A549 (cell line): Measurements from ENCODE around the gene DPYSL4. TPM values are rescaled to one million over a fixed set of nuclear protein-coding genes. Genes with fewer than 3 reads are reported as not detected.

Experiments
- ATAC-seq, 2 experiments: fragments of 200-7000 bp in 1 of 2; fragments of >200 bp in 1 of 2; cut with Nextera tagmentation in 1 of 2; cut with Tn5 transposase in 1 of 2; 3 replicates each; pipeline versions ENCODE4 v1.8.0 to v1.9.1; 2018 to 2020; ENCODE audit warnings: mild to moderate bottlenecking in 1 of 2, moderate library complexity in 1 of 2
- CTCF ChIA-PET: fragments of 300-600 bp; sonication (Branson Sonifier 250); formaldehyde crosslinking; extraction: SDS; loops from one replicate; lab custom pipeline; 2021; ENCODE audit warnings: antibody characterized with exemption, inconsistent platforms; lab: Yijun Ruan, JAX
- POLR2A ChIA-PET: fragments of 350-600 bp; formaldehyde crosslinking; extraction: SDS; loops from one replicate; lab custom pipeline; 2021; ENCODE audit warnings: antibody characterized with exemption, inconsistent platforms; lab: Yijun Ruan, JAX
- DNase-seq, 2 experiments: peaks; one replicate each; pipeline versions ENCODE4 v3.0.0 to v3.0.0-alpha.2; 2011 to 2016; ENCODE audit warnings: low read depth in 1 of 2, low spot score in 1 of 2
- FAIRE-seq: peaks from 2 replicates; lab custom pipeline; 2011; peaks lifted over from hg19 to GRCh38; lab: Jason Lieb, UNC
- H3K27ac ChIP-seq, 2 experiments: fragments of >200 bp; sonication (Bioruptor Twin); formaldehyde crosslinking; 3 replicates each; pipeline ENCODE4 v1.5.1; 2016 to 2017
- H3K4me1 ChIP-seq: fragments of >200 bp; sonication (Bioruptor Twin); formaldehyde crosslinking; 3 replicates; pipeline ENCODE4 v1.6.1; 2016
- H3K4me2 ChIP-seq: fragments of >200 bp; sonication (Bioruptor Twin); formaldehyde crosslinking; 3 replicates; pipeline ENCODE4 v1.6.1; 2016
- H3K4me3 ChIP-seq: fragments of >200 bp; sonication (Bioruptor Twin); formaldehyde crosslinking; 3 replicates; pipeline ENCODE4 v1.5.1; 2016
- H3K9me3 ChIP-seq: fragments of >200 bp; sonication (Bioruptor Twin); formaldehyde crosslinking; 3 replicates; pipeline ENCODE4 v1.6.1; 2016
- CEBPB ChIP-seq, 2 experiments: fragments of >200 bp in 1 of 2; sonication (Bioruptor Twin) in 1 of 2; formaldehyde crosslinking in 1 of 2; IDR thresholded peaks; 2 replicates each; pipeline ENCODE4 v1.6.1; 2012 to 2016
- HOXB5 ChIP-seq: fragments of 250-450 bp; sonication (Bioruptor Pico); IDR thresholded peaks from 2 replicates; pipeline ENCODE4 v1.5.0; 2020; ENCODE audit warnings: mild to moderate bottlenecking, moderate library complexity
- KDM1A ChIP-seq: fragments of 200-600 bp; sonication (generic); IDR thresholded peaks from 2 replicates; pipeline ENCODE4 v1.6.1; 2016; ENCODE audit warnings: low read depth, mild to moderate bottlenecking
- MYC ChIP-seq: IDR thresholded peaks from 2 replicates; pipeline ENCODE4 v1.6.1; 2012; ENCODE audit warnings: mild to moderate bottlenecking, inconsistent platforms, low read length, improper control_type of control experiment, borderline replicate concordance
- NR3C1 ChIP-seq: fragments of >200 bp; sonication (Bioruptor Twin); formaldehyde crosslinking; IDR thresholded peaks from 3 replicates; pipeline ENCODE4 v1.6.1; 2017
- POLR2AphosphoS2 ChIP-seq: conservative IDR thresholded peaks from 2 replicates; pipeline ENCODE4 v1.6.1; 2012; ENCODE audit warnings: low read length, improper control_type of control experiment, inconsistent platforms
- RFX5 ChIP-seq: fragments of 450-650 bp; IDR thresholded peaks from 2 replicates; pipeline ENCODE4 v1.7.1; 2014; ENCODE audit warnings: antibody characterized with exemption, mild to moderate bottlenecking, moderate library complexity
- RNF2 ChIP-seq: fragments of 200-600 bp; sonication (generic); IDR thresholded peaks from 2 replicates; pipeline ENCODE4 v1.6.1; 2016; ENCODE audit warnings: low read depth, mild to moderate bottlenecking, antibody characterized with exemption, moderate library complexity, borderline replicate concordance
- SMC3 ChIP-seq: fragments of >200 bp; sonication (Bioruptor Twin); formaldehyde crosslinking; IDR thresholded peaks from 3 replicates; pipeline ENCODE4 v1.6.1; 2018; ENCODE audit warnings: inconsistent platforms
- SREBF2 ChIP-seq: fragments of 450-650 bp; IDR thresholded peaks from 2 replicates; pipeline ENCODE4 v1.6.1; 2014; ENCODE audit warnings: mild to moderate bottlenecking, moderate library complexity
- WGBS: methylation state at CpG from one replicate; pipeline ENCODE4 v1.1.6; 2017; ENCODE audit errors: missing lambda C conversion rate; 5-methylcytosine and 5-hydroxymethylcytosine counted together
- polyA plus RNA-seq, 4 experiments: library from polyadenylated mRNA; depleted of rRNA in 3 of 4; stranded (reverse); fragments of >200 nt; fragmentation: RNase III in 1 of 4; extraction: RNeasy Plus Mini Kit Qiagen cat#74134 plus additional on column Dnase treatment in 1 of 4; gene quantifications; 2 replicates in 3 of 4; 3 replicates in 1 of 4; pipeline ENCODE4 v1.2.3, GENCODE V29; 2011 to 2017
- TF ChIP-seq, protein P1 (sequence below): fragments of >200 bp; sonication (Bioruptor Twin); formaldehyde crosslinking; IDR thresholded peaks from 2 replicates; pipeline ENCODE4 v1.6.1; 2016
- TF ChIP-seq, protein P2 (sequence below): fragments of 200-600 bp; sonication (generic); IDR thresholded peaks from 2 replicates; pipeline ENCODE4 v1.6.1; 2016; ENCODE audit warnings: antibody characterized with exemption, mild to moderate bottlenecking, moderate library complexity

Gene DPYSL4
- polyA plus RNA-seq, 2 of the 4 experiments (the other 2 are of a cell fraction), result 2.9 to 14.1 TPM

DNA sequence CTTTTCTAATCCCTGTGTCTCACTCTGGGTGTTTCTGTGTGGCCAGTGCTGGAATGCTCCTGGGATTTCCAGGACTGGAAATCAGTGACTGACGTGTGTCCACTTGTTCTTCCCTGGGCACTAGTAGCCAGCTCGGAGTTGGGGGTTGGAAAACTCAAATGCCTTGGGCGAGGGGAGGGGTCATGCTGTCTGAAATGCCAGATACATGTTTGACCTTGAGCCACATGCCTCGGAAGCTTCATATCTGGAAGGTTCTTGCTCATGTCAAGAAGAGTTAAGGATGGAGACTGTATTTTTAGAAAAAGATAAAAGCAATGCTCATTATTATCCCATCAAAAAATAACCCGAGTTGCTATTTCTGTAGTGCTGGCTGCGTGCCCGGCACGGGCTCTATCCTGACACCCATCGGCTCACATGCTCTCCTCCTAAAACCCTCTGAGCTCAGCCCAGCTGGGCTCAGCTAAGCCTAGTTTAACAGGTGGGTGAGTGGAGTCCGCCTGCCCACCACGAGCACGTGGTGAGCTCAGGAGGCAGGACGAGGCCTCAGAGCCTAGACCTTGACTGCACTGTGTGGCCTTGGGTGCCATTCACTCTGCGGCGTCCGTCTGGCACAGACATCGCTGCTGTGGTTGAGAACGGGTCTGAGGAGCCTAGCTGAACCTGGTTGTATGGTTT lies 6.4 kb downstream of the DPYSL4 start (continued):
- TF ChIP-seq MYC (no peak), CEBPB (IDR thresholded peaks at IDR 0.05) (no peak)
- TF ChIP-seq, protein P1, sequence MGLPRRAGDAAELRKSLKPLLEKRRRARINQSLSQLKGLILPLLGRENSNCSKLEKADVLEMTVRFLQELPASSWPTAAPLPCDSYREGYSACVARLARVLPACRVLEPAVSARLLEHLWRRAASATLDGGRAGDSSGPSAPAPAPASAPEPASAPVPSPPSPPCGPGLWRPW, result no peak

DNA sequence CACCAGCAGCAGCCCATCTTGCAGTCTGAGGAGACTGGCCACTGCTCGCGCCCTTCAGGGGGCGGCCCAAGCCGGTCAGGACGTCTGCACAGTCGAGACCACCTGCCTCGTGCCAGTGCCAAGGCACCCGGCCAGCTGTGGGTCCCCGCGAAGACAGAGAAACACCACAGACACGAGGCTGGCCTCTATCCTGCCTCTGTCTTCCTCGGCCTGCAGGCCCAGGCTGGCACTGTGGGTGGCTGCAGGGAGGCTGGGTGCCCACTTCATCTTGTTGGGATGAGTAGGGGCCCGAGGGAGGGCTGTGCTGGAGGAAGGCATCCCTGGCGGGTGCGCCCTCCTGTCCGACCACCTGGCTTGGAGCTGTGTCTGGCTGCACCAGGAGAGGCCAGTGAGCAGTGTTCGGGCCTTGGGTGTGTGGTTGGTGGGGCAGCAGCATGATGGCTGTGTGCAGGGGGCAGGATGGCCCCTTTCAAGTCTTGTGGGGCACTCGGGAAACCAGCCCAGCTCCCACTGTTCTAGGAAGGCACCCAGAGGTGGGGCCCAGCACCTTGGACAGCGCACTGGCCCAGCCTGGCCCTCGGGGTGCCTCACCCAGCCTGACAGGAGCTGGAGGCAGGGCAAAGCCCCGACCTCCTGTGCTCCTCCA lies 7.3 kb downstream of the DPYSL4 start:
- CTCF ChIA-PET, result interaction anchor here (1.2 kb wide), 1 partner anchor 159 kb away, joined by 4 read pairs; no protein-coding TSS in a partner anchor
- H3K27ac ChIP-seq, result no peak overlapping the region
- POLR2A ChIA-PET, result no interaction called here
- no peaks in the 10 kb centered on the region for H3K4me1 ChIP-seq
- H3K4me2 ChIP-seq, result no peak overlapping the region
- H3K4me3 ChIP-seq, result no peak overlapping the region
- TF ChIP-seq, protein P2, sequence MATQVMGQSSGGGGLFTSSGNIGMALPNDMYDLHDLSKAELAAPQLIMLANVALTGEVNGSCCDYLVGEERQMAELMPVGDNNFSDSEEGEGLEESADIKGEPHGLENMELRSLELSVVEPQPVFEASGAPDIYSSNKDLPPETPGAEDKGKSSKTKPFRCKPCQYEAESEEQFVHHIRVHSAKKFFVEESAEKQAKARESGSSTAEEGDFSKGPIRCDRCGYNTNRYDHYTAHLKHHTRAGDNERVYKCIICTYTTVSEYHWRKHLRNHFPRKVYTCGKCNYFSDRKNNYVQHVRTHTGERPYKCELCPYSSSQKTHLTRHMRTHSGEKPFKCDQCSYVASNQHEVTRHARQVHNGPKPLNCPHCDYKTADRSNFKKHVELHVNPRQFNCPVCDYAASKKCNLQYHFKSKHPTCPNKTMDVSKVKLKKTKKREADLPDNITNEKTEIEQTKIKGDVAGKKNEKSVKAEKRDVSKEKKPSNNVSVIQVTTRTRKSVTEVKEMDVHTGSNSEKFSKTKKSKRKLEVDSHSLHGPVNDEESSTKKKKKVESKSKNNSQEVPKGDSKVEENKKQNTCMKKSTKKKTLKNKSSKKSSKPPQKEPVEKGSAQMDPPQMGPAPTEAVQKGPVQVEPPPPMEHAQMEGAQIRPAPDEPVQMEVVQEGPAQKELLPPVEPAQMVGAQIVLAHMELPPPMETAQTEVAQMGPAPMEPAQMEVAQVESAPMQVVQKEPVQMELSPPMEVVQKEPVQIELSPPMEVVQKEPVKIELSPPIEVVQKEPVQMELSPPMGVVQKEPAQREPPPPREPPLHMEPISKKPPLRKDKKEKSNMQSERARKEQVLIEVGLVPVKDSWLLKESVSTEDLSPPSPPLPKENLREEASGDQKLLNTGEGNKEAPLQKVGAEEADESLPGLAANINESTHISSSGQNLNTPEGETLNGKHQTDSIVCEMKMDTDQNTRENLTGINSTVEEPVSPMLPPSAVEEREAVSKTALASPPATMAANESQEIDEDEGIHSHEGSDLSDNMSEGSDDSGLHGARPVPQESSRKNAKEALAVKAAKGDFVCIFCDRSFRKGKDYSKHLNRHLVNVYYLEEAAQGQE, result peak; percentile 88
- no peak for TF ChIP-seq RNF2
- FAIRE-seq, result no peak
- no peaks in the 10 kb centered on the region for H3K9me3 ChIP-seq
- ATAC-seq, result peak; percentile 33 to 43; a peak in 3 of 6 replicates
- 82% methylated on average over 21 of the region's 21 CpGs for WGBS
- DNase-seq, result no peak

DNA sequence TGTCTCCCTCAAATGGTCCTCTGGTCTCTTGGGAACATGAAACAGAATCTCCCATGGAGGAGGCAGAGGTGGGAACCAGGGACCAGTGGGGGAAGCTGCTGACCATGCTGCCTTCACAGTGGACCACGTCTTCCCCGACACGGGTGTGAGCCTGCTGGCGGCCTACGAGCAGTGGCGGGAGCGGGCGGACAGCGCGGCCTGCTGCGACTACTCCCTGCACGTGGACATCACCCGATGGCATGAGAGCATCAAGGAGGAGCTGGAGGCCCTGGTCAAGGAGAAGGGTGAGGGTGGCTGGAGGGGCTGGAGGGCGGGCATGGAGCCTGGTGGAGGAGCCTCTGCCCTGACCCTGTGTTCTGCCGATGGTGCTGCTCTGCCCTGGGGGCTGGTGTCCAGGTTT lies 8.0 kb downstream of the DPYSL4 start:
- WGBS, result 90% methylated on average over 15 of the region's 15 CpGs
- no peak for FAIRE-seq
- Histone ChIP-seq H3K9me3 (no peaks in the 10 kb centered on the region), H3K27ac (no peak overlapping the region), H3K4me1 (no peaks in the 10 kb centered on the region), H3K4me3 (no peak overlapping the region), H3K4me2 (no peak overlapping the region)
- TF ChIP-seq POLR2AphosphoS2 (no peak), SMC3 (no peak), NR3C1 (no peak), HOXB5 (CRISPR knock-in tag) (no peak), KDM1A (no peak), SREBF2 (no peak), RFX5 (no peak)
- TF ChIP-seq, protein P2, result no peak
- POLR2A ChIA-PET, result no interaction called here
- DNase-seq, result no peak
- ATAC-seq, result no peak
- CTCF ChIA-PET, result interaction anchor here (1.2 kb wide), 1 partner anchor 158 kb away, joined by 4 read pairs; no protein-coding TSS in a partner anchor
